Measurements from ENCODE around the gene FTO. TPM values are rescaled to one million over a fixed set of nuclear protein-coding genes. Genes with fewer than 3 reads are reported as not detected.

FTO gene
- total RNA-seq, 1 experiment from 2014 or later, result 78.3 TPM

DNA sequence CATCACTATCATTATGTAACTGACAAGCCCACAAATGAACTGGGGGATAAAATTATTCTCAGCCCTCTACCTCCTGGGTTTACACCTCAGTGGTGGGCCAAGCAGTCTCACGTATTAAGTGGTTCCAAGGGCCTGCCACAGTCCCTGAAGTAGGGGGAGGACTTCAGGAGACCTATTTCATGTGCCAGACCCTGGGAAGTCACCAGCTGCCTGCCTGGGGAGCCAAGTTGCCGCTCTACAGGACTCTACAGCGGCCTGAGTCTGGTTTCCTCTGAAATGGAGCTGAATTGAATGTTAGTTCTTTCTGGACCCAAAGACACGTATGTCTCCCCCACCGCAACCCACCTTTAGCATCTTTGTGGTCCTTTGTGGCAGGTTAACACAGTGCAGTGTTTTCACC lies 395.7 kb downstream of the FTO start:
- Histone ChIP-seq H3K4me1 (peaks cover 11% of the 10 kb centered on the region; the same call in 1 of the 2 replicates), H3K36me3 (ENCODE audit: control insufficient read depth, insufficient read depth, low read length) (no peaks in the 10 kb centered on the region), H3K4me3 (ENCODE audit: low read depth, low read length) (no peak overlapping the region), H3K9me3 (no peaks in the 10 kb centered on the region), H3K27me3 (replicated peaks; ENCODE audit: control insufficient read depth, insufficient read depth, low read length) (no peaks in the 10 kb centered on the region)
- no peaks in the 10 kb centered on the region for H3K9me3 Mint-ChIP-seq (ENCODE audit: unreplicated experiment)
- intact Hi-C loops (cut with micrococcal nuclease; ENCODE audit: unreplicated experiment), result no loop called here
- no peak overlapping the region for H3K4me3 Mint-ChIP-seq (ENCODE audit: unreplicated experiment)
- H3K36me3 Mint-ChIP-seq (ENCODE audit: insufficient read depth, unreplicated experiment), result no peaks in the 10 kb centered on the region
- H3K4me1 Mint-ChIP-seq (ENCODE audit: low read depth, unreplicated experiment), result peaks cover 31% of the 10 kb centered on the region
- no peak overlapping the region for H3K27ac Mint-ChIP-seq (ENCODE audit: unreplicated experiment)
- H3K27me3 Mint-ChIP-seq (ENCODE audit: insufficient read depth, unreplicated experiment), result no peaks in the 10 kb centered on the region
- POLR2A ChIA-PET, result no interaction called here
- BruUV-seq (replicated peaks), result no TSS peak
- DNase-seq, result no peak
- CTCF ChIA-PET, result no interaction called here
- TF ChIP-seq, protein P1, sequence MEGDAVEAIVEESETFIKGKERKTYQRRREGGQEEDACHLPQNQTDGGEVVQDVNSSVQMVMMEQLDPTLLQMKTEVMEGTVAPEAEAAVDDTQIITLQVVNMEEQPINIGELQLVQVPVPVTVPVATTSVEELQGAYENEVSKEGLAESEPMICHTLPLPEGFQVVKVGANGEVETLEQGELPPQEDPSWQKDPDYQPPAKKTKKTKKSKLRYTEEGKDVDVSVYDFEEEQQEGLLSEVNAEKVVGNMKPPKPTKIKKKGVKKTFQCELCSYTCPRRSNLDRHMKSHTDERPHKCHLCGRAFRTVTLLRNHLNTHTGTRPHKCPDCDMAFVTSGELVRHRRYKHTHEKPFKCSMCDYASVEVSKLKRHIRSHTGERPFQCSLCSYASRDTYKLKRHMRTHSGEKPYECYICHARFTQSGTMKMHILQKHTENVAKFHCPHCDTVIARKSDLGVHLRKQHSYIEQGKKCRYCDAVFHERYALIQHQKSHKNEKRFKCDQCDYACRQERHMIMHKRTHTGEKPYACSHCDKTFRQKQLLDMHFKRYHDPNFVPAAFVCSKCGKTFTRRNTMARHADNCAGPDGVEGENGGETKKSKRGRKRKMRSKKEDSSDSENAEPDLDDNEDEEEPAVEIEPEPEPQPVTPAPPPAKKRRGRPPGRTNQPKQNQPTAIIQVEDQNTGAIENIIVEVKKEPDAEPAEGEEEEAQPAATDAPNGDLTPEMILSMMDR (IDR thresholded peaks at IDR 0.05; ENCODE audit: insufficient read depth in 1 of 2, low read depth in 1 of 2, low read length in 1 of 2, severe bottlenecking in 1 of 2, unreplicated experiment in 1 of 2), result no peak

DNA sequence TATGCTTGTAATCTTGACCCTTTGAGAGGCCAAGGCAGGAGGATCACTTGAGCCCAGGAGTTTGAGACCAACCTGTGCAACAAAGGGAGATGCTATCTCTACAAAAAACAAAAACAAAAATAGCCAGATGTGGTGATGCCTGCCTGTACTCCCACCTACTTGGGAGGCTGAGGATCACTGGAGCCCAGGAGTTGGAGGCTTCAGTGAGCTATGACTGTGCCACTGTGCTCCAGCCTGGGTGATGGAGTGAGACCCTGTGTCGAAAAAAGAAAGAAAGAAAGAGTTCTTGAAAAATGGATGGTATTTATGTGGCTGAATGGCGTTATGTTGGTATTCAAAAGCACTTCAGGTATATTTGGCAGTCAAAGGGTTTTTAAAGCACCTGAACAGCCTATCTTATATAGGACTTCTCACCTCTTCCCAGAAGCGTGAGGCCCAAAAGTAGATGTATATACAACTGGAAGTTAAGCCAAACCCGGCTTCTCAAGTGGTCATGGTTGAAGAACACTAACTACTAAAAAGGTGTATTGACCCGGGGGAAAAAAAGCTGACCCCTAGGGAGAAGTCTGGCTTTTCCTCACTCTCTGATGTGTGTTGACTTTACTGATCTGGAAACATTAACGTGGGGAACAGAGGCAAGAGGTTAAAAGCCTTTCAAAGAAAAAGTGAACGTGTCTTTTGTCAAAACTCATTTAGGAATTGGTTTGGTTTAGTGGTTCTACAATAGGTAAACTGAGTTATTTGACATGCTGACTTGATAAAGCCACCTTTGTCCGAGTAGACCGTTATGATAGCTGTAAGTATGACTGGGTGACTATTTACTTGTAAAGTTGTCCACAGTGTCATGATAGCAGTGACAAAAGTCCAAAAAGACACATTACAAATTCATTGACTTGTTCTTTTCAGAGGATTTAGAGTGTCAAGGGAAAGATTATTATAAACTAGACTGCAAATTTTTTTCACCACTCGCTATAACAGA lies 399.2 kb downstream of the FTO start:
- BruUV-seq (replicated peaks), result no TSS peak
- intact Hi-C loops (cut with micrococcal nuclease; ENCODE audit: unreplicated experiment), result no loop called here
- Mint-ChIP-seq H3K9me3 (ENCODE audit: unreplicated experiment) (no peaks in the 10 kb centered on the region), H3K36me3 (ENCODE audit: insufficient read depth, unreplicated experiment) (no peaks in the 10 kb centered on the region), H3K27ac (ENCODE audit: unreplicated experiment) (peak overlapping the region; percentile 30), H3K4me1 (ENCODE audit: low read depth, unreplicated experiment) (peaks cover 12% of the 10 kb centered on the region), H3K4me3 (ENCODE audit: unreplicated experiment) (no peak overlapping the region), H3K27me3 (ENCODE audit: insufficient read depth, unreplicated experiment) (no peaks in the 10 kb centered on the region)
- Histone ChIP-seq H3K9me3 (no peaks in the 10 kb centered on the region), H3K27me3 (replicated peaks; ENCODE audit: control insufficient read depth, insufficient read depth, low read length) (no peaks in the 10 kb centered on the region), H3K36me3 (ENCODE audit: control insufficient read depth, insufficient read depth, low read length) (no peaks in the 10 kb centered on the region), H3K4me3 (ENCODE audit: low read depth, low read length) (no peak overlapping the region), H3K4me1 (peaks cover 11% of the 10 kb centered on the region; the same call in 1 of the 2 replicates)
- DNase-seq, result peak in 1 of 2 experiments; percentile 10
- TF ChIP-seq, protein P1 (IDR thresholded peaks at IDR 0.05; ENCODE audit: insufficient read depth in 1 of 2, low read depth in 1 of 2, low read length in 1 of 2, severe bottlenecking in 1 of 2, unreplicated experiment in 1 of 2), result no peak
- ChIA-PET POLR2A (no interaction called here), CTCF (no interaction called here)

DNA sequence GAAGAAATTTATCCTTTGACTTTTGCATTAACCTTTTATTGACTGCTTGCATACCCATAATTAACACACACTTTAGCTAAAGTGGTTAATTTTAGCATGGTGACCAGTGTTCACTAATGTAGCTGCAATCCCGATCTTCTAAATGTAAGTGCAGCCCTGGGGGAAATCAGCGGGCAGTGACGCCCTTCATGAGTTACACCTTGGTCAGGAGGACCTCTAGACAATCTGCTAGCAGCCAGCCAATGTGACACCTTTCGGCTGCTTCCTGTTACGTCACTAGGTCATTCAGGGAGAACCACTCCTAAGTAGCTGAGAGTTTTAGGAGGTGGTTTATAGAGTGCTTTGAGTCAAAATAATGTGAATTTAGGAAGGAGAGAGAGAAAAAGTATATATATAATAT lies 402.1 kb downstream of the FTO start:
- ChIA-PET POLR2A (no interaction called here), CTCF (no interaction called here)
- TF ChIP-seq, protein P1 (IDR thresholded peaks at IDR 0.05; ENCODE audit: insufficient read depth in 1 of 2, low read depth in 1 of 2, low read length in 1 of 2, severe bottlenecking in 1 of 2, unreplicated experiment in 1 of 2), result no peak
- Histone ChIP-seq H3K27me3 (replicated peaks; ENCODE audit: control insufficient read depth, insufficient read depth, low read length) (no peaks in the 10 kb centered on the region), H3K4me1 (peaks cover 11% of the 10 kb centered on the region; the same call in 1 of the 2 replicates), H3K4me3 (ENCODE audit: low read depth, low read length) (no peak overlapping the region), H3K36me3 (ENCODE audit: control insufficient read depth, insufficient read depth, low read length) (no peaks in the 10 kb centered on the region), H3K9me3 (no peaks in the 10 kb centered on the region)
- Mint-ChIP-seq H3K4me3 (ENCODE audit: unreplicated experiment) (no peak overlapping the region), H3K4me1 (ENCODE audit: low read depth, unreplicated experiment) (peaks cover 11% of the 10 kb centered on the region), H3K27me3 (ENCODE audit: insufficient read depth, unreplicated experiment) (no peaks in the 10 kb centered on the region), H3K36me3 (ENCODE audit: insufficient read depth, unreplicated experiment) (no peaks in the 10 kb centered on the region), H3K9me3 (ENCODE audit: unreplicated experiment) (no peaks in the 10 kb centered on the region), H3K27ac (ENCODE audit: unreplicated experiment) (no peak overlapping the region)
- no TSS peak for BruUV-seq (replicated peaks)
- intact Hi-C loops (cut with micrococcal nuclease; ENCODE audit: unreplicated experiment), result no loop called here
- DNase-seq, result no peak
